OCI-LY1 (cell line): ENCODE results near the gene KANK4.

Experiments
- H2AFZ ChIP-seq: fragments of 200-600 bp; sonication (generic), shearing (Covaris generic); 2 replicates; pipeline ENCODE4 v1.6.0; 2014; ENCODE audit warnings: antibody characterized with exemption, mild to moderate bottlenecking, low read length
- H3F3A ChIP-seq: fragments of 200-600 bp; sonication (generic), shearing (Covaris generic); 2 replicates; pipeline ENCODE4 v1.6.0; 2014; ENCODE audit warnings: mild to moderate bottlenecking, antibody characterized with exemption, low read length, moderate library complexity; ENCODE audit not compliant: insufficient read depth
- H3K27ac ChIP-seq: fragments of 200-600 bp; sonication (generic); 2 replicates; pipeline ENCODE4 v1.5.1; 2014; ENCODE audit warnings: low read length, mixed run types, mild to moderate bottlenecking, low read depth; ENCODE audit not compliant: poor library complexity, severe bottlenecking
- H3K27me3 ChIP-seq: fragments of 200-600 bp; sonication (generic); 2 replicates; pipeline ENCODE4 v1.6.0; 2014; ENCODE audit warnings: antibody characterized with exemption, mild to moderate bottlenecking, low read length, moderate library complexity; ENCODE audit not compliant: insufficient read depth
- H3K36me3 ChIP-seq: fragments of 200-600 bp; sonication (generic); 2 replicates; pipeline ENCODE4 v1.6.1; 2014; ENCODE audit warnings: mild to moderate bottlenecking, antibody characterized with exemption, low read length, moderate library complexity, mixed read lengths; ENCODE audit not compliant: insufficient read depth
- H3K4me1 ChIP-seq: fragments of 200-600 bp; sonication (generic); 2 replicates; pipeline ENCODE4 v1.5.1; 2014; ENCODE audit warnings: mild to moderate bottlenecking, low read length, moderate library complexity; ENCODE audit not compliant: insufficient read depth, severe bottlenecking
- H3K4me2 ChIP-seq: fragments of 200-600 bp; sonication (generic), shearing (Covaris generic); 2 replicates; pipeline ENCODE4 v1.6.1; 2014; ENCODE audit warnings: low read length
- H3K4me3 ChIP-seq: fragments of 200-600 bp; sonication (generic); 2 replicates; pipeline ENCODE4 v1.5.1; 2014; ENCODE audit warnings: low read length, low read depth, mild to moderate bottlenecking, mixed read lengths; ENCODE audit not compliant: poor library complexity, severe bottlenecking
- H3K79me2 ChIP-seq: fragments of 200-600 bp; shearing (Covaris generic); 2 replicates; pipeline ENCODE4 v1.6.1; 2016; ENCODE audit warnings: mixed run types, low read length, mixed read lengths; ENCODE audit not compliant: insufficient read depth
- H3K9ac ChIP-seq: fragments of 200-600 bp; sonication (generic), shearing (Covaris generic); 2 replicates; pipeline ENCODE4 v1.6.1; 2014; ENCODE audit warnings: mild to moderate bottlenecking, low read length, mixed read lengths
- H3K9me2 ChIP-seq: fragments of 200-600 bp; sonication (generic), shearing (Covaris generic); 2 replicates; pipeline ENCODE4 v1.6.1; 2014; ENCODE audit warnings: low read depth, mild to moderate bottlenecking, low read length, mixed read lengths
- H3K9me3 ChIP-seq: fragments of 200-600 bp; shearing (Covaris generic); 2 replicates; pipeline ENCODE4 v1.6.1; 2014; ENCODE audit warnings: low read length, mixed read lengths
- H4K20me1 ChIP-seq: fragments of 200-600 bp; sonication (generic), shearing (Covaris generic); 2 replicates; pipeline ENCODE4 v1.6.0; 2016; ENCODE audit warnings: mild to moderate bottlenecking, low read length; ENCODE audit not compliant: insufficient read depth
- EZH2 ChIP-seq: fragments of 200-600 bp; sonication (generic), shearing (Covaris generic); IDR thresholded peaks from 2 replicates; pipeline ENCODE4 v1.8.0; 2017; ENCODE audit warnings: borderline replicate concordance, mixed run types, mild to moderate bottlenecking, antibody characterized with exemption, low read length, moderate library complexity, mixed read lengths
- TF ChIP-seq, protein P1 (sequence below): fragments of 200-600 bp; sonication (generic), shearing (Covaris generic); IDR thresholded peaks from 2 replicates; pipeline ENCODE4 v1.5.1; 2017; ENCODE audit warnings: mild to moderate bottlenecking, antibody characterized with exemption, low read length, moderate library complexity, mixed read lengths

The KANK4 gene

GRCh38 chr1:62362926-62363325 lies 43.7 kb upstream of the KANK4 start:
- no peaks in the 10 kb centered on the region for H3K79me2 ChIP-seq
- TF ChIP-seq, protein P1, sequence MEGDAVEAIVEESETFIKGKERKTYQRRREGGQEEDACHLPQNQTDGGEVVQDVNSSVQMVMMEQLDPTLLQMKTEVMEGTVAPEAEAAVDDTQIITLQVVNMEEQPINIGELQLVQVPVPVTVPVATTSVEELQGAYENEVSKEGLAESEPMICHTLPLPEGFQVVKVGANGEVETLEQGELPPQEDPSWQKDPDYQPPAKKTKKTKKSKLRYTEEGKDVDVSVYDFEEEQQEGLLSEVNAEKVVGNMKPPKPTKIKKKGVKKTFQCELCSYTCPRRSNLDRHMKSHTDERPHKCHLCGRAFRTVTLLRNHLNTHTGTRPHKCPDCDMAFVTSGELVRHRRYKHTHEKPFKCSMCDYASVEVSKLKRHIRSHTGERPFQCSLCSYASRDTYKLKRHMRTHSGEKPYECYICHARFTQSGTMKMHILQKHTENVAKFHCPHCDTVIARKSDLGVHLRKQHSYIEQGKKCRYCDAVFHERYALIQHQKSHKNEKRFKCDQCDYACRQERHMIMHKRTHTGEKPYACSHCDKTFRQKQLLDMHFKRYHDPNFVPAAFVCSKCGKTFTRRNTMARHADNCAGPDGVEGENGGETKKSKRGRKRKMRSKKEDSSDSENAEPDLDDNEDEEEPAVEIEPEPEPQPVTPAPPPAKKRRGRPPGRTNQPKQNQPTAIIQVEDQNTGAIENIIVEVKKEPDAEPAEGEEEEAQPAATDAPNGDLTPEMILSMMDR: no peak
- no peak for TF ChIP-seq EZH2
- no peaks in the 10 kb centered on the region for H3K4me1 ChIP-seq

DNA sequence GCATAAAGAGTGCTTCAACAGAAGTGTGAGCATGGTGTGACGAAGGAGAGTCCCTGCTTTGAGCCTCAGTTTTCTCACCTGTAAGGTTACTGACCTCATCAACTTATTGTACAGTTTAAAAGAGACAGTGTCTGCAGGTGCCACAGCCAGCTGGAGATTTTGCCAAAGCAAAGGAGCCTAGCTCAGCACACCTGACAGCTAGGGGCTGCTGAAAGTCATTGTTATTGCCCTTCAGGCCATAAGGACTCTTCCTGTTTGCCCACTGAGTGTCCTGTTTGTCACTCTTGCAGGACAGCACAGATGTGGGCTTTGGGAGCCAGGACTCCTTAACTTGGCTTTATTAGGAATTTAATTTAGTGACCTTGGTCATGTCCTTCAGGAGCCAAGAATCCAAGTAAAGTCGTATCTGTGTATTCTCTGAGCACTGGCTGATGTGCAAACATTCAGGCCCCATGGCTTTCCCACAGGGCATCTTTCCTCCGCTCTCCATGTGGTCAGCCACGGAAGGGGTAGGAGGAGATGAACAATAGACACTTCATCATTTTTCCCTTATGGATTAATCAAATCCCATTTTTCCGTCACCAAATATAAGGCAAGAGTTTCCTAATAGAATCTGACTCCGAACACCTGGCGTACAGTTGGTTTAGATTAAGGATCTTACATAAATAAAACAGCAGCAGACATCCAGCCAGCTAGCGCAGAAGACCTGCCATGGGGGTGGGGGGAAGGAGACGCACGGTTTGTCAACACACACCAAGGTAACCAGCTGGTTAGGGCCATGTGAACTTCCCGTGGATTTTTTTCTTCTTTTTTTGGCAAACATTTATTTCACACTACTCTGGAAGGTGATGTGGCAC lies 43.1 kb upstream of the KANK4 start:
- Histone ChIP-seq H4K20me1 (no peaks in the 10 kb centered on the region), H3K9ac (no peak overlapping the region), H3F3A (no peaks in the 10 kb centered on the region)

More at GRCh38 chr1:62362926-62363325, 43.7 kb upstream of the KANK4 start:
- Histone ChIP-seq H3K4me3 (no peak overlapping the region), H3K27ac (no peak overlapping the region), H3K4me2 (no peak overlapping the region), H3K27me3 (no peaks in the 10 kb centered on the region), H2AFZ (no peak overlapping the region), H3F3A (no peaks in the 10 kb centered on the region), H4K20me1 (no peaks in the 10 kb centered on the region), H3K9ac (no peak overlapping the region), H3K36me3 (no peaks in the 10 kb centered on the region), H3K9me3 (no peaks in the 10 kb centered on the region), H3K9me2 (no peaks in the 10 kb centered on the region)

GRCh38 chr1:62361431-62361830 lies 42.2 kb upstream of the KANK4 start:
- Histone ChIP-seq H2AFZ (no peak overlapping the region), H3K4me1 (no peaks in the 10 kb centered on the region), H3K36me3 (no peaks in the 10 kb centered on the region), H3K4me3 (no peak overlapping the region), H3K79me2 (no peaks in the 10 kb centered on the region), H3K9ac (no peak overlapping the region), H3K27me3 (no peaks in the 10 kb centered on the region), H3K9me3 (no peaks in the 10 kb centered on the region), H3K4me2 (no peak overlapping the region), H3K9me2 (no peaks in the 10 kb centered on the region), H3F3A (no peaks in the 10 kb centered on the region), H3K27ac (no peak overlapping the region), H4K20me1 (no peaks in the 10 kb centered on the region)
- TF ChIP-seq EZH2: no peak
- TF ChIP-seq, protein P1: no peak

More for the DNA sequence above, 43.1 kb upstream of the KANK4 start:
- Histone ChIP-seq H2AFZ (no peak overlapping the region), H3K27me3 (no peaks in the 10 kb centered on the region), H3K79me2 (no peaks in the 10 kb centered on the region), H3K9me2 (no peaks in the 10 kb centered on the region), H3K4me2 (no peak overlapping the region), H3K4me3 (no peak overlapping the region), H3K9me3 (no peaks in the 10 kb centered on the region), H3K27ac (no peak overlapping the region), H3K36me3 (no peaks in the 10 kb centered on the region), H3K4me1 (no peaks in the 10 kb centered on the region)
- TF ChIP-seq, protein P1: no peak
- no peak for TF ChIP-seq EZH2
